Cortex of kidney (tissue), 1 donor: ENCODE data around the gene TNFRSF19.
"Not testable (repeated sequence)": the region's sequence is repeated elsewhere in the genome, so short reads cannot be mapped to it uniquely, and the experiment has no call there.

ENCODE experiments used
- DNase-seq: peaks from one replicate; lab custom pipeline; 2025; lab: John Stamatoyannopoulos, UW

The TNFRSF19 gene

DNA sequence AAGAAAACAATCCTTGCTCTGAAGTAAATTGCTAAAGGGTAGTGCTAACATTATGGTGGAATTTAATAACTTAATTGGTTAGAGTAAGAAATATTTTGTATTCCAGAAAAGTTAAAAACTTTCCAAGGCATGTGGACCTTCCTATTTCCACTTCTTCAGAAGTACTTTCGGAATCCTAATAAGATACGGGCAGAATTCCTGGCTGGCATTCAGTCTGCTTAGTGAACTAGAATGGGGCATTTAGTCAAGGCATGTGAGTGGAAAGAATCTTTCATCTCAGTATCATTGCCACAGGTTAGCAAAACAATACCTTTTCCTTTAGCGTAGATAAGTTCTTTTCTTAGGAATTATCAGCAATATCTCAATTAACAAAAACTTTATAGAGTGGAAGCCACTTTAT lies 85.1 kb downstream of the TNFRSF19 start:
- no peak for DNase-seq

DNA sequence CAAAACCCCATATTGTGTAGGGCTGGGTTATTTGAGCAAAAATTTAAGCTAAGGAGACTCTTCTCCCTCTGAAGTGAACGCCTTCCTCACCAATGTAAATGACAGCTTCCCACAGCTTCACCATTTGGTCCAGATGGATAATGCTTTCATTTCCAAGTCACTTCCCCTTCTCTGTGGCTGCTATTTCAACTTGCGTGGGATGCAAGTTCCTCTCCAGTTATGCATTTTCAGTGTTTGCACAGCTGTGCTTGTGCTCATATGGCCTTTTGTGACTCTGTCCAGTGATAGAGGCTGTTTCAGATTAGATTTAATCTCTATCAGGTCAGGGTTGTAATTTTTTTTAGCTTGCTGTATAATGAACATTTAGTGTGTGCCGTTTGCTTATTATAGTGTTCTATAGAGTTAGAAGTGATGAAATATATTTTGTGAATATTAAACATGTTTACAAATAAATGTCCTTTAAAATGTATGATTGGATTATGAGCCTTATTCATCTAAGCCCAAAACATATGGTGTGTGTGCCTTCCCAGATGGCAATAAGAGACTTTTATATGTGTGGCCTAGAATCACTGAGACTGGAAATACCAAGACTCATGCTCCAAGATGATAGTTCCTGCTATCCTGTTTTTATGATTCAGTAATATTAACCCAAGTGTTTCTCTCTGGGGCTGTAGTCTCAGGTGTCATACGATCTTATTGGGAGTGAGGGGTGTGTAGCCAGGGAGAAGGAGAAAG lies 86.6 kb downstream of the TNFRSF19 start:
- DNase-seq = no peak

DNA sequence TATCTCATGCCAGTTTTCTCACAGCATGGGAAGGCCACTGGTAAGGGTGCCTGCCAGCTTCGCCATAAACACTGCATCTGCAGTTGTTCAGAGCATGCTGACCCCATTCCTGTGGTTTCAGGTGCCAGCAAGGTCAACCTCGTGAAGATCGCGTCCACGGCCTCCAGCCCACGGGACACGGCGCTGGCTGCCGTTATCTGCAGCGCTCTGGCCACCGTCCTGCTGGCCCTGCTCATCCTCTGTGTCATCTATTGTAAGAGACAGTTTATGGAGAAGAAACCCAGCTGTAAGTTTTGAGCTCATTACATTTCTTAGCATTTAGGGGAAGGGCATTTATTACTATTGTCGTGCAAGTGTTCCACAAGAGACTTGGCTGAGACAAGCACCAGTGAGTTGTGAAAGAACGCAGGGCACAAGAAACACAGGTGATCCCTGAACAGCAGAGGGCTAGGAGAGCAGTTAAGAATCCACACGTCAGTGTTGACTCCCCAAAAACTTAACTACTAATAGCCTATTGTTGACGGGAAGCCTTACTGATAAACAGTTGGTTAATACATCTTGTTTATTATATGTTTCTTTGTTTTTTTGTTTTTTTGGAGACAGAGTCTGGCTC lies 88.8 kb downstream of the TNFRSF19 start:
- no peak for DNase-seq

DNA sequence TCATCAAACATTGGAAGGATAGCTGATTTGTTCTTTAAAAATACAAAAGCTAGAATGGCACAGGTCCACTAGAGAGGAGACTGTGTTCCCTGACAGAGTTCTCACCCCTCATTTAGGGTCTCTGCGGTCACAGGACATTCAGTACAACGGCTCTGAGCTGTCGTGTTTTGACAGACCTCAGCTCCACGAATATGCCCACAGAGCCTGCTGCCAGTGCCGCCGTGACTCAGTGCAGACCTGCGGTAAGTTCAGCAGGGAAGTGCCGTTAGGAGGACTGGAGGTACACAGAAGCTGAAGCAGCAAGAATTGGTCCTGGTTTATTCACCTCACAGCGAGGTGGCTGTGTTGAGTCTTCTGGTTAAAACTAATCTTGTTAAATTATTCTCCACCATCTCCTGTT lies 90.0 kb downstream of the TNFRSF19 start:
- no peak for DNase-seq

DNA sequence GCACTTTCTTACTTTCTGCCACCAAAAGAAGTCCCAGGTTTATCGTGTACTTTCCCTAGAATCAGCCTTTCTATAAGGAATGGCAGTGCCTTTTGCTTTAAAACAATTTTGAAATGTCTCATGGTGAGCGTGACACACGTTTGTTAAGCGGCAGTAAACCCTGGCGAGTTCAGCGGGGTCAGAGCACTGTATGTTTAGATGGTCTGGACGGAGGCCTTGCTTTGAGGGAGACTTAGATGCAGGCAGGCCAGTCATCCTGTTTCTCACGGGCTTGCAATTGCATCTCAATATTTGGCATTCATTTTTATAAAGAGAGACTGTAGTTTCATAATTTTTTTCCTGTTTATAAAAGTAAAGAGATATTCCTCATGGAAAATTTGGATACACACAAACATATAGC lies 96.4 kb downstream of the TNFRSF19 start:
- no peak for DNase-seq

DNA sequence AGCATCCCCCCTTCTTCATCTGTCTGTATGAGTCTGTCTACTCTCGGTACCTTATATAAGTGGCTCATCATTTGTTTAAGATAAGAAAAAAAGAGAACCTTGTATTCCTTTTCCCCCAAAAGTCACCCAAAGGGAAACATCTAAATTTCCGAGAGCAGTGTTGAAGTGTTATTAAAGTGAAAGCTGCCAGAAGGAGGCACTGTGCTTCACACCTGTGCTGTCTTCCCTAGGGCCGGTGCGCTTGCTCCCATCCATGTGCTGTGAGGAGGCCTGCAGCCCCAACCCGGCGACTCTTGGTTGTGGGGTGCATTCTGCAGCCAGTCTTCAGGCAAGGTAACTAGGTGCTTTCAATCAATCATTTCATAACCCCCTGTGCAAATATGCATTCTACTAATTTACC lies 97.5 kb downstream of the TNFRSF19 start:
- no peak for DNase-seq

DNA sequence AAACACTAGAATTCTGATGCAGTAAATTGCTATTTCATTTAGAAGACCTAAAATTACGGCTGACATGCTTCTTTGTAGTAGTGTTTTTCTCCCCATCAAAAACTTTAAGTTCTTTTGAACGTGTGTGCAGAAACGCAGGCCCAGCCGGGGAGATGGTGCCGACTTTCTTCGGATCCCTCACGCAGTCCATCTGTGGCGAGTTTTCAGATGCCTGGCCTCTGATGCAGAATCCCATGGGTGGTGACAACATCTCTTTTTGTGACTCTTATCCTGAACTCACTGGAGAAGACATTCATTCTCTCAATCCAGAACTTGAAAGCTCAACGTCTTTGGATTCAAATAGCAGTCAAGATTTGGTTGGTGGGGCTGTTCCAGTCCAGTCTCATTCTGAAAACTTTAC lies 98.3 kb downstream of the TNFRSF19 start:
- no peak for DNase-seq

DNA sequence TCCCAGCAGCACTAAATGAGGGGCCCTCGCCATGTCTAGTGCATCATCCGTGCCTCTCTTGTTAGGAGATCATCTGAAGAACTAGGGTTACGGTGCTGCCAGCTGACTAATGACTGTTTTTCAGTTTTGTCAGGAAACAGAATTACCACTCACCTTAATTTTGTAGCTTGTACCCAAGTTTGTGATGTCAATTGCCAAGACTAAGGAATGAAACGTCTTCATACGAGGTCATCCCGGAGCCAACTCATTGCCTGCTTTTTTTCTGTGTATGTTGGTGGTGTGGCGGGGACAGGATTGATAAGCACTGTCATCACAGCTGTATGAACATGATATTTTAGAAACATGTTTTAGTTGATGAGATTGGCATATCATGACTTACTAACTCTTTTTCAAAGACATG lies 100.6 kb downstream of the TNFRSF19 start:
- DNase-seq = no peak

DNA sequence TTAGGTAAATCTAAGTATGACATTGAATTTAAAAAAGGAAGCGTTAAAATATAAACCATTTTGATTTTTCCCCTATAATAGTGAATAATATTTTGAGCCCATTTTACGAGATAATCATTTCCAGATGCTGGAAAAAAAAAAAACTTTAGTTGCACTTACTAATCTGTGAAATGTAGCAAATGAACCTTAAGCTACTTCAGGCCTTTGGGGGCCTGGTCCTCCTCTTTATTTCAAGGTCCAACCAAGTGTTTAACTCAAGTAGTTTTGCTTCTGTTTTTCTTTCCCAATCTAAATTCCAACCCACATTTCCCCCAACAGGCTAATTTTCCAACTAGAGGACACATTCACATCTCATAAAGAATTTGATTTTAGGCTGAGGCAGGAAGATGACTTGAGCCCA lies 101.2 kb downstream of the TNFRSF19 start:
- no peak for DNase-seq

DNA sequence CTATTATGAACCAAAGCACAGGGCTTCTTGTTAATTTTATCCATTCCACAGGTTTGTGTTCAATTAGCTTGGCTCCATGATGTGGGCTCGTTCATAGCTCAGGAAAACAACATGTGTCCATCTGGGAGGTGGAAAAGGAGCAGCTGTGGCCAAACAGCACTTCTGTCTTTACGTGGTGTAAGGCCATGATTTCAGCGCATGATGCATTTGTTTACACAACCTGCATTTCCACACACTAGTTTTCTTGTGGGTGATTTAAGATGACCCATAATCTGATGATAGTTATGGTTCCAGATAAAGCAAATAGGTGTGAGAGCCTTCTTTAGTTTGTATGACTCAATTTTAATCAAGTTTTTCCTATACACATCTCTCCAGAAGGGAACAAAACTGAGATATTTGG lies 101.7 kb downstream of the TNFRSF19 start:
- no peak for DNase-seq

DNA sequence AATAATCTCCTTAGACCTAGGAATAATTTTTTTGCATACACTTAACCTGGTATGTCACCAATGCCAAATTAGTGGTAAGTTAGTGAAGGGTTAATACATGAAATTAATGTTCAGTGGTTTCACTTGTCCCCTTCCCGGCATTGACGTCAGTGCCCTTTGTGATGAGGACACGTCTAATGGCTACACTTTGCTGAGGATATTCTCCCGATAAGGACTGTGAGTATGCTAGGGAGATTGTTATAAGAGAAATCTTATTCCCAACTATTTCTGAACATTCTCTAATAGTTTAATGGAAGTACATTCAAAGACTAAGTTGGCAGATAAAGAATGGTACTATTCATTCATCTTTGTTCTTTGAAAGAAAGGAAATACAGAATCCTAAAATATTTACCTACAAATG lies 102.4 kb downstream of the TNFRSF19 start:
- no peak for DNase-seq

DNA sequence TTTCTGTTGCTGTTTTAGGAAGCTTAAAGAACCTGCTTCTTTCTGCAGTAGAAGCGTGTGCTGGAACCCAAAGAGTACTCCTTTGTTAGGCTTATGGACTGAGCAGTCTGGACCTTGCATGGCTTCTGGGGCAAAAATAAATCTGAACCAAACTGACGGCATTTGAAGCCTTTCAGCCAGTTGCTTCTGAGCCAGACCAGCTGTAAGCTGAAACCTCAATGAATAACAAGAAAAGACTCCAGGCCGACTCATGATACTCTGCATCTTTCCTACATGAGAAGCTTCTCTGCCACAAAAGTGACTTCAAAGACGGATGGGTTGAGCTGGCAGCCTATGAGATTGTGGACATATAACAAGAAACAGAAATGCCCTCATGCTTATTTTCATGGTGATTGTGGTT lies 103.1 kb downstream of the TNFRSF19 start:
- no peak for DNase-seq

DNA sequence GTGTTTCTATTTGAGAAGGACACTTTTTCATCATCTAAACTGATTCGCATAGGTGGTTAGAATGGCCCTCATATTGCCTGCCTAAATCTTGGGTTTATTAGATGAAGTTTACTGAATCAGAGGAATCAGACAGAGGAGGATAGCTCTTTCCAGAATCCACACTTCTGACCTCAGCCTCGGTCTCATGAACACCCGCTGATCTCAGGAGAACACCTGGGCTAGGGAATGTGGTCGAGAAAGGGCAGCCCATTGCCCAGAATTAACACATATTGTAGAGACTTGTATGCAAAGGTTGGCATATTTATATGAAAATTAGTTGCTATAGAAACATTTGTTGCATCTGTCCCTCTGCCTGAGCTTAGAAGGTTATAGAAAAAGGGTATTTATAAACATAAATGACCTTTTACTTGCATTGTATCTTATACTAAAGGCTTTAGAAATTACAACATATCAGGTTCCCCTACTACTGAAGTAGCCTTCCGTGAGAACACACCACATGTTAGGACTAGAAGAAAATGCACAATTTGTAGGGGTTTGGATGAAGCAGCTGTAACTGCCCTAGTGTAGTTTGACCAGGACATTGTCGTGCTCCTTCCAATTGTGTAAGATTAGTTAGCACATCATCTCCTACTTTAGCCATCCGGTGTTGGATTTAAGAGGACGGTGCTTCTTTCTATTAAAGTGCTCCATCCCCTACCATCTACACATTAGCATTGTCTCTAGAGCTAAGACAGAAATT lies 103.8 kb downstream of the TNFRSF19 start:
- DNase-seq = no peak

DNA sequence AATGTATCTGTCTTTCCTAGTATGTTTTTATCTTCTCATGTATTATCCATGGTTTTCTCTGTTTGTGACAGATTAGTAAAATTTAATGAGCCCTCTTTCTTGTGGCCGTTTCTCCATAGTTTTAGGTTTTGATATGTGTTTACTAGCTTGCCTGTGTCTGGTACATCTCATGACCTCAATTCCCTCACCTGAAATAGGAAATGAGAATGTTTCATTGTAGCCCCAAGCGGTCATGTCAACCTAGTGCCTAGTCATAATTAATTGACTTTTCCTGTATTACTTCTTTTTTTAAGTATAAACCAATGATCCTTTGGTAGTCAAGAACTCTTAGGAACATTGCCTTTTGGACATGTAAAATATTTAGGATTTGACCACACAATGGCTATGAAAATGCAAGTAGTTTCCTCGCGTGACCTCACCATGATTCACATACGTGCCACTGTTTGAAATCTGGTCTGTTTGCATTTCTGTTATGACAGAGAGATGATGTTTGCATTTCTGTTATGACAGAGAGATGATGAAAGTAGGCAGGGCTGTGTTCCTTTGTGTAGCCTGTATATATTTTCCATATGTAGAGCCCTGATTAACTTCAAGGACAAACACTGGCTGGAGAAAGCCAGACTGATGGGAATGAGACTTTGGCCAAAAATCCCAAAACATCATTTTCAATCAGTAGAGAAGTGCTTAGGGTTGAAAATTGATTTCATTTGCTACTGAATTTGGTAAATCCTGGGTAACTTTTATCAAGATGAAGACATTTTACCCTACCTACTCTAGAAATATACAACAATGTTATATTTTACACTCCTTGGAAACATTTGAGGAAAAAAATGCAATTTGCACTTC lies 104.8 kb downstream of the TNFRSF19 start:
- no peak for DNase-seq

DNA sequence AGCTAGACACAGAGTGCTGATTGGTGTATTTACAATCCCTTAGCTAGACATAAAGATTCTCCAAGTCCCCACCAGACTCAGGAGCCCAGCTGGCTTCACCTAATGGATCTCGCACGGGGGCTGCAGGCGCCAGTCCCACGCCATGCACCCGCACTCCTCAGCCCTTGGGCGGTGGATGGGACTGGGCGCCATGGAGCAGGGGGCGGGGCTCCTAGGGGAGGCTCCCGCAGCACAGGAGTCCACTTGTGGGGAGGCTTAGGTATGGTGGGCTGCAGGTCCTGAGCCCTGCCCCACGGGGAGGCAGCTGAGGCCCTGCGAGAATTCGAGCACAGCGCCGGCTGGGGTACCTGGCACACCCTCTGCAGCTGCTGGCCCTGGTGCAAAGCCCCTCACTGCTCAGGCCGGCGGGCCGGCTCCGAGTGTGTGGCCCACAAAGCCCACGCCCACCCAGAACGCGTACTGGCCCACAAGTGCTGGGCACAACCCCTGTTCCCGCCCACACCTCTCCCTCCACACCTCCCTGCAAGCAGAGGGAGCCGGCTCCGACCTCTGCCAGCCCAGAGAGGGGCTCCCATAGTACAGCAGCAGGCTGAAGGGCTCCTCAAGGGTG lies 107.6 kb downstream of the TNFRSF19 start:
- not testable (repeated sequence) for DNase-seq

DNA sequence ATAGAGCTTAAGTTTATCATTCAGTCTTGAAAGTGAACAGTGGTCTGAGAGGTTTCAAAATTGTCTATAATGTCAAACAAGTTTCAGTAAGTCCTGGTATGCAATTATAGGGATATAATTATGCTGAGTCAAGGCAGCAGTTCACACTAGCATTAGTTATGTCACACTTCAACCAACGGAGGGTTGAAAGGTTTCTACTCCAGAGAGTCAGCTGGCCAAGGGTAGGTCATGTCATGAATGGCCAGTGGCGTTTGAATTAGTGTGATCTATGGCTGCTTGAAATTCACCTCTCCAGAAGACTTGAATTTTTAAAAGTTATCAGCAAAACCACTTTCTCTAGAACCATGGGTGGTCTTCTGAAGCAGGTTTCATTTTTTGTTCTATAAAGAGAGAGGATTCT lies 108.6 kb downstream of the TNFRSF19 start:
- DNase-seq = no peak

DNA sequence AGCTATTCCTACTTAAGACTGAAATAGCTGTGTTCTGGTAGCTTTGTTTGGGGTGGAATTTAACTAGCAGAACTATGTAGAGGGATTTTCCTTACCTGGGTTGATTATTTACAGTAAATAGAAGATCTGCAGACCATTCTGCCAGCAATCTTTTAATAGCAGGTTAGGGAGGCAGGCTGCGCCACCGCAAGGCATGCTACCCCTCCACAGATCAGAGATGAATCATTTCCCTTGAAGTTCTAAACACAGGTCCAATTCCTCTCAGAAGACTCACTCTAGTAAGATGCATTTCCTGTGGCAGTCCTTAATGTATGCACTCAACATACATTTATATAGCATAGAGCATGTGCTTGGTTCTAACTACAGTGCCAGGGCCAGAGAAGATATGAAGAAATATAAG lies 109.0 kb downstream of the TNFRSF19 start:
- DNase-seq = no peak

DNA sequence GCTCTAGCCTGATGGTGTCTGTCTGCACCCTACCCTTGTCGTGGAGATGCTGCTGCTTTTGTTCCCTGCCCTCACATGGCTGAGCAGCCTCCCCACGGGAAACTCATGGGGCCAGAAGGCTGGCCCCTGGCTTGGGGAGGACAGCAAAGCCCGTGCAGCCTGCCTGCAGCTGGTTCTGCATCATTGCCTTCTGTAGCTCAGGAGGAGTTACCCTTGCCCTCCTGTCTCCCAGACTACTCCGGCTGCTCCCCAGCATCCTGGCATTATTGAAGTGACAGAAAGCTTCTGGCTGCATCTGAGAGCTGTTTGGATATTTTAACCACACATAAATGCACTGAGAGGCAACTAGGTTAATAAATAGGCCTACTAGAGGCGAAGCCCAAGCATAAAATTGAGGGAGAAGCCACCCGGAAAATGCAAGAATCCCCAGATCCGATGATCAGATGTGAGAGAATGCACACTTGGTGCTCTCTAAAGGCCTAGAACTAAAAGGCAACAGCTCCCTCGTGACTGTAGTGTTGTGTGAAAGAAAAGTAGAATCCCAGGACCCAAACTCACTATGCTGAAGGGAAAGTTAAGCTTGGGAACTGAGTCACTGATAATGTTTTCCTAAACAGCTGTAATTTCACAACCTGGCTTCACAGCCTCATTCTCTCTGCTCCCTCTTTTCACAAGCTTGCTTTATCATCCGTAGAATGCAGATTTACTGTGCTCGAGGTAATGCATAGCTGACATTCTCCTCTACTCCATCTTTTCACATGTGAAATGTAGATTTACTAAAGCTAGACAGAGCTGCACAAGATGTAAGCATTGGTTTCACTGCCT lies 110.8 kb downstream of the TNFRSF19 start:
- DNase-seq = no peak

DNA sequence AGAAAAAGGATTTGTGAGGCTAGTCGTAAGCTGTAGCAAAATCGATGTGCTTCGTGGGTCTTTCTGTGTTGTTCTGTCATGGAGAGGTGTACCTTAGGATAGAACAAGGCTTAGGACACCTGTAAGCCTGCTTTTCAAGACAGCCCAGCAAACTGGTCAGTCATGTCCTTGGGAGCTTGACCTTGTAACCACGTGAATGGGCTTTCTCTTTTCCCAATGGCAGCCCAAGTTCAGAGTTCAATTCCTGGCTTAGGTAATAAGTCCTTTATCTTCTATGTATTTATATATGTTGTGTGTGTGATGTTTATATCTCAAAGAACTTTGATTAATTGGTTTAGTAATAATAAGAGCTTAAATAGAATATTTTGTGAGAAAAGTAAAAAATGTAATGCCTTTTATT lies 112.9 kb downstream of the TNFRSF19 start:
- DNase-seq = no peak

DNA sequence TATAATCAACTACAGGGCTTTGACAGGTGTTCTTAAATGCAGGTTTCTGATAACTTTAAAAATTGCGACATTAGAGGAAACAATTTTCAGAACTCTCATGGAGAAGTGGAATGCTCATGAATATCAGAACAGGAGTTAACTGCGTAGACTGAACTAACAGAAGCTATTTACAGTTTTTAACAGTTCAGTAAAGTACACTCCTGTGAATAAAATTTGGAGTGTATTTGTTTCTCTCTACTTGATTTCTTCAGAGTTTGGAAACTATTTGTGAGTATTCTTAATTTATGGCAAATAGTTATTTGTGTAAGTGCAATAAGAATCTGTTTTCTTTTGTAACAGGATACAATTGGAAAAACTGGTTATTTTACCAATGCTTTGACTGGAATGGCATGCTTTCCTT lies 114.4 kb downstream of the TNFRSF19 start:
- DNase-seq = no peak

DNA sequence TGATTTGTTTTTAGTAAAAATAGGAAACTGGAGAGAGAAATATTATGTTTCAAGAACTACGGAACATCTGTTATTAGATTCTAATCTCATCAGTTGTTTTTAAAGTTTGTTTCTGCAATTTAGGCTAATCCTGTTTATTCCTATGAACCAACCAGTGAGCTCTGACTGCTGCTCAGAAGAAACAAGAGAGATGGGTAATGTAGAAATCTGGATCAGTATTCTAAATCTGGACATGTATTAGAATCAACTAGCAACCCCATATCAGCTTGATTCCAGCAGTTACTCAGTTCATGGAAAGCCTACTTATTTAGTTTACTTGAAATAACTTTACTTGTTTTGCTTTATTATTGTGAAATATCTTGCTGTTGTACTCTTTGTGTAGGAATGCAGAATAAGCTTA lies 115.2 kb downstream of the TNFRSF19 start:
- no peak for DNase-seq
